Heart right ventricle (tissue), 16 donors: ENCODE results near the gene C1QTNF9. TPM values are rescaled to one million over a fixed set of nuclear protein-coding genes. Genes with fewer than 3 reads are reported as not detected.

Experiments
- ATAC-seq, 8 donors: fragments of 200-7000 bp; cut with Tn5 transposase; one replicate each; pipeline ENCODE4 v1.9.1; 2020; ENCODE audit warnings: mild to moderate bottlenecking in 8 of 8, moderate library complexity in 8 of 8, moderate number of reproducible peaks in 1 of 8
- DNase-seq, 2 donors: peaks; one replicate each; pipeline ENCODE4 v3.0.0-alpha.2; 2020
- H3K27ac ChIP-seq, 10 donors: fragments of 200-600 bp; sonication (generic) in 2 of 10; one replicate each; pipeline versions ENCODE4 v1.5.0 to v1.8.0; 2020 to 2022; ENCODE audit warnings: mild to moderate bottlenecking in 3 of 10
- H3K27me3 ChIP-seq, 7 donors: fragments of 200-600 bp; one replicate each; pipeline ENCODE4 v1.8.0; 2021 to 2022; ENCODE audit warnings: mild to moderate bottlenecking in 2 of 7
- H3K36me3 ChIP-seq, 9 donors: fragments of 200-600 bp; sonication (generic) in 1 of 9; one replicate each; pipeline versions ENCODE4 v1.5.0 to v1.8.0; 2020 to 2022; ENCODE audit warnings: mild to moderate bottlenecking in 2 of 9
- H3K4me1 ChIP-seq, 9 donors: fragments of 200-600 bp; sonication (generic) in 1 of 9; one replicate each; pipeline versions ENCODE4 v1.5.0 to v1.8.0; 2020 to 2022; ENCODE audit warnings: mild to moderate bottlenecking in 4 of 9
- H3K4me3 ChIP-seq, 10 donors: fragments of 200-600 bp; sonication (generic) in 2 of 10; one replicate each; pipeline versions ENCODE4 v1.5.0 to v1.8.0; 2020 to 2022; ENCODE audit warnings: mild to moderate bottlenecking in 7 of 10, moderate library complexity in 2 of 10
- H3K9me3 ChIP-seq, 11 donors: fragments of 200-600 bp in 10 of 11; sonication (generic) in 2 of 11; one replicate each; pipeline versions ENCODE4 v1.5.0 to v1.8.0; 2013 to 2022; ENCODE audit warnings: mild to moderate bottlenecking in 2 of 11, control low read depth in 1 of 11, moderate library complexity in 1 of 11
- WGBS, 2 donors: extraction: QIAGEN DNeasy Blood & Tissue Kit; methylation state at CpG; one replicate each; pipeline ENCODE4 v1.1.7; 2013; ENCODE audit warnings: inconsistent platforms in 1 of 2; 5-methylcytosine and 5-hydroxymethylcytosine counted together
- intact Hi-C, 10 donors: fragments of 100-400 bp; cut with DNase I; formaldehyde crosslinking; loops; one replicate each; pipeline versions ENCODE4 v1.11.1 to v1.14.2; 2022
- polyA plus RNA-seq, 2 donors: library from polyadenylated mRNA; stranded (reverse); fragments of 200-250 nt; gene quantifications; one replicate each; pipeline ENCODE4 v1.2.3, GENCODE V29; 2013
- total RNA-seq, 10 donors: library from RNA; stranded (reverse); fragmentation: NEBNext Ultra II Directional in 3 of 10; extraction: Animal tissue kit (Norgen Biotek cat#: 25700) in 3 of 10; gene quantifications; one replicate each; pipeline versions ENCODE4 v1.2.1 to v1.2.4, GENCODE V29; 2021 to 2023
- TF ChIP-seq, protein P1 (sequence below), 9 donors: fragments of 200-600 bp; sonication (generic) in 2 of 9; IDR thresholded peaks; one replicate each; pipeline versions ENCODE4 v1.5.0 to v1.8.0; 2021 to 2022; ENCODE audit warnings: antibody characterized with exemption in 9 of 9, mild to moderate bottlenecking in 5 of 9, moderate library complexity in 1 of 9
- donor health status: Arrhythmogenic right ventricular cardiomyopathy.
- donor health status: ischemic (EF 13 %, LVEDD 7.1; RV severe dilation, severe dysfunction).
- donor health status: healthy with polysubstance abuse.
- donor health status: DM: no; HTN: yes; CAD: no.
- donor health status: DM: no; HTN: no; CAD: no.
- donor health status: ischemic (EF 25% LVEDD 6.9; RV normal size, moderate dysfunction).
- donor health status: ischemic (EF 25% LVEDD 5.7; RV mildly dilated, moderate dysfunction).
- donor health status: healthy.
- donor health status: DM: yes; HTN: yes; CAD: no.
- donor health status: Ischemic cardiomyopathy.
- donor health status: ischemic (EF 35%, LVEDD 5.7; RV mildly dilated, moderate dysfunction).
- donor health status: nonischemic (EF 11% LVEDD 7.7; RV severe dilation, severe dysfunction).
- donor health status: DM: yes; HTN: yes; CAD: no.
- donor health status: PGD.
- donor health status: ischemic (EF 29% LVEDD 5.4; RV normal size, mild dysfunction).
- donor health status: nonischemic (EF 23%, LVEDD 6.1; RV moderate dilation, normal function).

The C1QTNF9 gene
- total and polyA plus RNA-seq, 12 donors = 0.30 to 7.2 (median 3.4) TPM

DNA sequence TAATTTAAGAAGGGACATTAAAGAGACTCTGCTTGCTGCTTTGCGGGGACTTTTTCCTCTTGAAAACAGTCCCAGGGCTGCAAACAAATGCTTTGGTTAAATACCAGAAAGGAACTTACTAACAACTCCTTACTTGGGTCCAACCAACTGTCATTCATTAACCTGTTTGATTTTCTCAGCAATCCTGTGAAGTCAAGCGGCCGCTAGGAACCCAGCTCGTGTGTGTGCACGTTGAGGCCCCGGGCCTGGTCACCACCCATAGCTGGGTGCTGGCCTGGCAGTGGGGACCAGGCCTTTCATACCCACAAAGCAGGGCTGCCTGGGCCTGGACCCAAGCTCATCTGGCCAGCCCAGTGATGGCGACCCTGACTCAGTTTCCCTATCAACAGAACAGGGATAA lies 50.7 kb downstream of the C1QTNF9 start:
- ATAC-seq (no peak), DNase-seq (no peak)
- H3K9me3 ChIP-seq = no peaks in the 10 kb centered on the region
- peaks cover 0 to 9% (median 0%) of the 10 kb centered on the region in 7 donors for H3K27me3 ChIP-seq
- WGBS, 2 donors = 92 to 94% methylated on average over 7 of the region's 7 CpGs
- H3K4me1 ChIP-seq = no peaks in the 10 kb centered on the region
- H3K27ac ChIP-seq = no peak overlapping the region
- intact Hi-C loops = loop anchor here in 1 of 10 donors (10.0 kb wide), 1 partner anchor 1415 kb away; no protein-coding TSS in a partner anchor
- TF ChIP-seq, protein P1, sequence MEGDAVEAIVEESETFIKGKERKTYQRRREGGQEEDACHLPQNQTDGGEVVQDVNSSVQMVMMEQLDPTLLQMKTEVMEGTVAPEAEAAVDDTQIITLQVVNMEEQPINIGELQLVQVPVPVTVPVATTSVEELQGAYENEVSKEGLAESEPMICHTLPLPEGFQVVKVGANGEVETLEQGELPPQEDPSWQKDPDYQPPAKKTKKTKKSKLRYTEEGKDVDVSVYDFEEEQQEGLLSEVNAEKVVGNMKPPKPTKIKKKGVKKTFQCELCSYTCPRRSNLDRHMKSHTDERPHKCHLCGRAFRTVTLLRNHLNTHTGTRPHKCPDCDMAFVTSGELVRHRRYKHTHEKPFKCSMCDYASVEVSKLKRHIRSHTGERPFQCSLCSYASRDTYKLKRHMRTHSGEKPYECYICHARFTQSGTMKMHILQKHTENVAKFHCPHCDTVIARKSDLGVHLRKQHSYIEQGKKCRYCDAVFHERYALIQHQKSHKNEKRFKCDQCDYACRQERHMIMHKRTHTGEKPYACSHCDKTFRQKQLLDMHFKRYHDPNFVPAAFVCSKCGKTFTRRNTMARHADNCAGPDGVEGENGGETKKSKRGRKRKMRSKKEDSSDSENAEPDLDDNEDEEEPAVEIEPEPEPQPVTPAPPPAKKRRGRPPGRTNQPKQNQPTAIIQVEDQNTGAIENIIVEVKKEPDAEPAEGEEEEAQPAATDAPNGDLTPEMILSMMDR (IDR thresholded peaks at IDR 0.05) = no peak
- no peaks in the 10 kb centered on the region for H3K36me3 ChIP-seq
- H3K4me3 ChIP-seq = no peak overlapping the region

DNA sequence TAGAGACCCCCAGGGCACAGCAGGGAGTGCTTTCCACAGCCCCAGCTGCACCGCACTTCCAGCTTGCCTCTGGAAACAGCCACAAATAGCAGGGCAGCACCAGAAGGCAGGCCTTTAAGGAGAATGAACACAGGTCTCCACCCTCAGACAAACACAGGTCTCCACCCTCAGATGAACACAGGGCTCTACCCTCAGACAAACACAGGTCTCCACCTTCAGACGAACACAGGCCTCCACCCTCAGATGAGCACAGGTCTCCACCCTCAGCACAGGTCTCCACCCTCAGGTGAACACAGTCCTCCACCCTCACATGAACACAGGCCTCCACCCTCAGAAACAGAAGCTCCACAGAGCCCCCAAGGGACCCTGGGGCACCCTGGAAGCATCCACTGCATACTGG lies 51.7 kb downstream of the C1QTNF9 start:
- ATAC-seq (no peak), DNase-seq (no peak)
- WGBS, 2 donors = 94 to 95% methylated on average over 2 of the region's 2 CpGs
- peaks cover 0 to 9% (median 0%) of the 10 kb centered on the region in 7 donors for H3K27me3 ChIP-seq
- no peaks in the 10 kb centered on the region for H3K36me3 ChIP-seq
- H3K27ac ChIP-seq = no peak overlapping the region
- H3K9me3 ChIP-seq = no peaks in the 10 kb centered on the region
- H3K4me3 ChIP-seq = no peak overlapping the region
- intact Hi-C loops = loop anchor here in 1 of 10 donors (10.0 kb wide), 1 partner anchor 1416 kb away; no protein-coding TSS in a partner anchor
- H3K4me1 ChIP-seq = no peaks in the 10 kb centered on the region
- TF ChIP-seq, protein P1 (IDR thresholded peaks at IDR 0.05) = no peak

DNA sequence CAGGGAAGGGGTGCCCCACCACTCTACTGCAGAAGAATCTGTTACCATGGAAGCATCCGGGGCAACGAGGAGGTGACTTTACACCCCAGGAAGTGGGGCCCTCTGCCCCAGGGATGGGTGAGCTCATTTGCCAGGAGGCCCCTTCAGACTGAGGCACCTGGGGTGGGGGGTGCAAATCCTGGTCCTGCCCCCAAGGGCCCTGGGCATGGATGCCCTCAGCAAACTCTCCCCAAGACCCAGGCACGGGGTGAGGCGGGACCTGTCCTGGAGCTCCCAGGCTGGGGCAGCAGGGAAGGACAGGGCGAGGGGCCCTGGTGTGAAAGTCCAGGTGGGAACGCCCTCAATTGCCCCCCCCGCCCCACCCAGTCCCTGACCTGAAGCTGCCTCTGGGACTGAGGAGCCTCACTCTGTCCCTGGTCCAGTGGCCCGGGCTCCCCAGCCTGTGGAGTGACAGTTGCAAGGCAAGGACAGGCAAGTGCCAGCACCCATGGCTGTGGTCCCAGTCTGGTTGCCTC lies 52.5 kb downstream of the C1QTNF9 start:
- ATAC-seq = peak in 2 of 8 donors; percentile 14 to 24
- Histone ChIP-seq H3K27me3 (peaks cover 0 to 9% (median 0%) of the 10 kb centered on the region in 7 donors), H3K4me1 (no peaks in the 10 kb centered on the region), H3K36me3 (no peaks in the 10 kb centered on the region), H3K4me3 (no peak overlapping the region), H3K27ac (no peak overlapping the region), H3K9me3 (no peaks in the 10 kb centered on the region)
- TF ChIP-seq, protein P1 (IDR thresholded peaks at IDR 0.05) = no peak
- intact Hi-C loops = loop anchor here in 1 of 10 donors (10.0 kb wide), 1 partner anchor 1417 kb away; no protein-coding TSS in a partner anchor
- DNase-seq = no peak
- WGBS, 2 donors = 82 to 85% methylated on average over 8 of the region's 8 CpGs

DNA sequence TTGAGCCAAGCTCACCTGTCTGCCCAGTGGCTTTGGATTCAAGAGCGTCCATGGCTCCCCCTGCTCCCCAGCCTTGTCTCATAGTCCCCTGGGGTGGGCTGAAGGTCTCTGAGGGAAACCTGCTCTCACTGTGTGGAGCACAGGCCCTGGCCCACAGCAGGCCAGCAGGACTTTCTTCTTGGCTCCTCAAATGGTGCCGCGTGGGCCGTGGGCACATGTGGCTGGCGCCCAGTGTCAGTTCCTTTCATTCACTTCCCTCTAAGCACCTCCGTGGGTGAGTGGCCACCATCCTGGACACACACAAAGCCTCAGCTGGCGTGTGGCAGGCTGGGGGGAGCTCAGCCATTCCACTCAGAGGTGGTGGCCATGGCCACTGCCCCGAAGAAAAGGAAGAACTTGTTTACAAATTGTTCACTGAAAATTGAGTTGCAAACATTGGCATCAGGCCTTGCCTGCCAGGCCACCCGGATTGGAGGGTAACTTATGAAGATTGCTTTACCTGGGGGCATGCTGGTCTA lies 53.1 kb downstream of the C1QTNF9 start:
- no peaks in the 10 kb centered on the region for H3K4me1 ChIP-seq
- no peaks in the 10 kb centered on the region for H3K36me3 ChIP-seq
- DNase-seq = no peak
- no peak for ATAC-seq
- TF ChIP-seq, protein P1 (IDR thresholded peaks at IDR 0.05) = no peak
- no peaks in the 10 kb centered on the region for H3K9me3 ChIP-seq
- H3K27me3 ChIP-seq = peaks cover 0 to 9% (median 0%) of the 10 kb centered on the region in 7 donors
- no peak overlapping the region for H3K27ac ChIP-seq
- 86 to 91% methylated on average over 9 of the region's 9 CpGs for WGBS, 2 donors
- intact Hi-C loops = loop anchor here in 1 of 10 donors (10.0 kb wide), 1 partner anchor 1418 kb away; no protein-coding TSS in a partner anchor
- no peak overlapping the region for H3K4me3 ChIP-seq
